Activated naive CD4-positive, alpha-beta T cell treated with anti-CD3 and anti-CD28 coated beads for 36 hours (primary cell): ENCODE measurements around the gene CPN2. TPM values are rescaled to one million over a fixed set of nuclear protein-coding genes. Genes with fewer than 3 reads are reported as not detected.

Experiments used
- CTCF ChIA-PET: fragments of 350-600 bp; sonication (Branson Sonifier 250); formaldehyde crosslinking; loops from one replicate; lab custom pipeline; 2021; ENCODE audit warnings: antibody characterized with exemption; lab: Charles Lee
- DNase-seq: peaks from one replicate; pipeline ENCODE4 v3.0.0-alpha.2; 2020
- H3K27ac Mint-ChIP-seq: one replicate; pipeline ENCODE4 v1.8.0; 2021; ENCODE audit warnings: mild to moderate bottlenecking, mixed read lengths
- H3K27me3 Mint-ChIP-seq: one replicate; pipeline ENCODE4 v1.8.0; 2021; ENCODE audit warnings: low read depth, mixed read lengths
- H3K36me3 Mint-ChIP-seq: one replicate; pipeline ENCODE4 v1.8.0; 2021; ENCODE audit warnings: low read depth, mixed read lengths
- H3K4me1 Mint-ChIP-seq: one replicate; pipeline ENCODE4 v1.8.0; 2021; ENCODE audit warnings: low read depth, mixed read lengths
- H3K4me3 Mint-ChIP-seq: one replicate; pipeline ENCODE4 v1.8.0; 2021; ENCODE audit warnings: mild to moderate bottlenecking, moderate library complexity, mixed read lengths
- H3K9me3 Mint-ChIP-seq: one replicate; pipeline ENCODE4 v1.8.0; 2021; ENCODE audit warnings: mixed read lengths
- intact Hi-C: fragments of 100-400 bp; cut with micrococcal nuclease; formaldehyde crosslinking; loops from one replicate; pipeline ENCODE4 v1.15.1; 2023
- total RNA-seq, 2 experiments: library from RNA; stranded (reverse); gene quantifications; one replicate each; pipeline ENCODE4 v1.2.3, GENCODE V29; 2021

The CPN2 gene
- total RNA-seq, 2 experiments from 2014 or later = not detected

- intact Hi-C loops = loop anchor here (1.0 kb wide), 3 partner anchors 527 to 650 kb away; no protein-coding TSS in a partner anchor
- Mint-ChIP-seq H3K27ac (peak overlapping the region; percentile 31), H3K4me3 (peak overlapping the region; percentile 58), H3K9me3 (peaks cover 9% of the 10 kb centered on the region), H3K36me3 (no peaks in the 10 kb centered on the region), H3K4me1 (peaks cover 8% of the 10 kb centered on the region), H3K27me3 (peaks cover 15% of the 10 kb centered on the region)
- DNase-seq = peak; percentile 85
- CTCF ChIA-PET = interaction anchor here (0.6 to 2.7 kb wide), 42 partner anchors 8 to 650 kb away, joined by 3 to 33 read pairs (median 4); partner anchors contain the start of gene HES1
These were observed 35.8 kb downstream of the CPN2 start for GRCh38 chr3:194315088-194315964.

- Mint-ChIP-seq H3K9me3 (peaks cover 7% of the 10 kb centered on the region), H3K4me1 (peaks cover 8% of the 10 kb centered on the region), H3K27me3 (peaks cover 15% of the 10 kb centered on the region), H3K36me3 (no peaks in the 10 kb centered on the region), H3K4me3 (no peak overlapping the region), H3K27ac (no peak overlapping the region)
- intact Hi-C loops = loop anchor here (1.0 kb wide), 3 partner anchors 526 to 649 kb away; no protein-coding TSS in a partner anchor
- CTCF ChIA-PET = interaction anchor here (1.5 to 2.7 kb wide), 2 partner anchors 403 to 534 kb away, joined by 4 to 33 read pairs; no protein-coding TSS in a partner anchor
- DNase-seq = no peak
These were observed 36.6 kb downstream of the CPN2 start for GRCh38 chr3:194314388-194315068.

- H3K4me3 Mint-ChIP-seq = no peak overlapping the region
- H3K36me3 Mint-ChIP-seq = no peaks in the 10 kb centered on the region
- no peak for DNase-seq
- intact Hi-C loops = no loop called here
- H3K9me3 Mint-ChIP-seq = no peaks in the 10 kb centered on the region
- H3K27ac Mint-ChIP-seq = no peak overlapping the region
- H3K4me1 Mint-ChIP-seq = peaks cover 12% of the 10 kb centered on the region
- H3K27me3 Mint-ChIP-seq = peaks cover 11% of the 10 kb centered on the region
- CTCF ChIA-PET = interaction anchor here (0.6 to 2.7 kb wide), 5 partner anchors 9 to 534 kb away, joined by 3 to 33 read pairs (median 3); no protein-coding TSS in a partner anchor
These were observed 37.4 kb downstream of the CPN2 start for GRCh38 chr3:194313560-194314387.

GRCh38 chr3:194312743-194313281 lies 38.3 kb downstream of the CPN2 start:
- H3K27me3 Mint-ChIP-seq = peaks cover 11% of the 10 kb centered on the region
- intact Hi-C loops = no loop called here
- DNase-seq = no peak
- CTCF ChIA-PET = interaction anchor here (0.5 to 1.2 kb wide), 6 partner anchors 8 to 532 kb away, joined by 3 to 4 read pairs (median 4); no protein-coding TSS in a partner anchor
- H3K4me1 Mint-ChIP-seq = peaks cover 15% of the 10 kb centered on the region
- H3K36me3 Mint-ChIP-seq = no peaks in the 10 kb centered on the region
- H3K27ac Mint-ChIP-seq = no peak overlapping the region
- no peaks in the 10 kb centered on the region for H3K9me3 Mint-ChIP-seq
- no peak overlapping the region for H3K4me3 Mint-ChIP-seq

- Mint-ChIP-seq H3K9me3 (no peaks in the 10 kb centered on the region), H3K4me1 (peaks cover 21% of the 10 kb centered on the region), H3K27ac (peak overlapping the region; percentile 51), H3K36me3 (no peaks in the 10 kb centered on the region), H3K4me3 (no peak overlapping the region), H3K27me3 (peaks cover 11% of the 10 kb centered on the region)
- CTCF ChIA-PET = no interaction called here
- DNase-seq = no peak
- intact Hi-C loops = no loop called here
These were observed 38.9 kb downstream of the CPN2 start for GRCh38 chr3:194312186-194312742.

GRCh38 chr3:194311000-194311399 lies 40.1 kb downstream of the CPN2 start:
- Mint-ChIP-seq H3K27ac (no peak overlapping the region), H3K36me3 (no peaks in the 10 kb centered on the region), H3K9me3 (no peaks in the 10 kb centered on the region), H3K4me3 (no peak overlapping the region), H3K27me3 (peaks cover 4% of the 10 kb centered on the region), H3K4me1 (peaks cover 31% of the 10 kb centered on the region)
- no peak for DNase-seq
- intact Hi-C loops = no loop called here
- CTCF ChIA-PET = no interaction called here

- H3K36me3 Mint-ChIP-seq = no peaks in the 10 kb centered on the region
- no peaks in the 10 kb centered on the region for H3K9me3 Mint-ChIP-seq
- peaks cover 37% of the 10 kb centered on the region for H3K4me1 Mint-ChIP-seq
- peaks cover 3% of the 10 kb centered on the region for H3K27me3 Mint-ChIP-seq
- CTCF ChIA-PET = interaction anchor here (0.9 to 1.0 kb wide), 2 partner anchors 142 to 529 kb away, joined by 3 to 4 read pairs; no protein-coding TSS in a partner anchor
- H3K27ac Mint-ChIP-seq = no peak overlapping the region
- intact Hi-C loops = no loop called here
- peak; percentile 2 for DNase-seq
- H3K4me3 Mint-ChIP-seq = no peak overlapping the region
These were observed 40.9 kb downstream of the CPN2 start for GRCh38 chr3:194310060-194310835.

GRCh38 chr3:194308601-194309449 lies 42.3 kb downstream of the CPN2 start:
- CTCF ChIA-PET = interaction anchor here (0.6 to 1.9 kb wide), 3 partner anchors 7 to 528 kb away, joined by 3 to 8 read pairs (median 4); no protein-coding TSS in a partner anchor
- H3K4me1 Mint-ChIP-seq = peaks cover 37% of the 10 kb centered on the region
- H3K27ac Mint-ChIP-seq = peak overlapping the region; percentile 23
- no peaks in the 10 kb centered on the region for H3K9me3 Mint-ChIP-seq
- no peak overlapping the region for H3K4me3 Mint-ChIP-seq
- intact Hi-C loops = loop anchor here (10.0 kb wide), 1 partner anchor 1414 kb away; no protein-coding TSS in a partner anchor
- no peak for DNase-seq
- H3K27me3 Mint-ChIP-seq = no peaks in the 10 kb centered on the region
- peaks cover 2% of the 10 kb centered on the region for H3K36me3 Mint-ChIP-seq

- Mint-ChIP-seq H3K36me3 (peaks cover 2% of the 10 kb centered on the region), H3K27ac (peak overlapping the region; percentile 94), H3K27me3 (no peaks in the 10 kb centered on the region), H3K4me3 (no peak overlapping the region), H3K4me1 (peaks cover 37% of the 10 kb centered on the region), H3K9me3 (no peaks in the 10 kb centered on the region)
- CTCF ChIA-PET = interaction anchor here (1.9 kb wide), 1 partner anchor 8 kb away, joined by 8 read pairs; no protein-coding TSS in a partner anchor
- intact Hi-C loops = loop anchor here (1.0 to 10.0 kb wide), 13 partner anchors 16 to 1413 kb away; partner anchors contain the start of genes ATP13A3 and OPA1
- no peak for DNase-seq
These were observed 43.3 kb downstream of the CPN2 start for GRCh38 chr3:194307849-194308248.
